Gastrocnemius medialis (tissue), 4 donors: ENCODE results near the gene CRKL.

Experiments
- POLR2A ChIP-seq, 2 donors: fragments of 450-650 bp; IDR thresholded peaks; one replicate each; pipeline ENCODE4 v1.6.1; 2017; ENCODE audit warnings: antibody characterized with exemption in 2 of 2, mild to moderate bottlenecking in 2 of 2, moderate library complexity in 2 of 2
- TF ChIP-seq, protein P1 (sequence below), 5 experiments: fragments of 450-650 bp in 3 of 5; fragments of 200-600 bp in 2 of 5; sonication (generic) in 2 of 5; IDR thresholded peaks in 4 of 5; conservative IDR thresholded peaks in 1 of 5; 1 replicate in 4 of 5; 2 replicates in 1 of 5; pipeline ENCODE4 v1.5.1; 2016 to 2019; ENCODE audit warnings: antibody characterized with exemption in 5 of 5, mild to moderate bottlenecking in 3 of 5, moderate library complexity in 3 of 5

DNA sequence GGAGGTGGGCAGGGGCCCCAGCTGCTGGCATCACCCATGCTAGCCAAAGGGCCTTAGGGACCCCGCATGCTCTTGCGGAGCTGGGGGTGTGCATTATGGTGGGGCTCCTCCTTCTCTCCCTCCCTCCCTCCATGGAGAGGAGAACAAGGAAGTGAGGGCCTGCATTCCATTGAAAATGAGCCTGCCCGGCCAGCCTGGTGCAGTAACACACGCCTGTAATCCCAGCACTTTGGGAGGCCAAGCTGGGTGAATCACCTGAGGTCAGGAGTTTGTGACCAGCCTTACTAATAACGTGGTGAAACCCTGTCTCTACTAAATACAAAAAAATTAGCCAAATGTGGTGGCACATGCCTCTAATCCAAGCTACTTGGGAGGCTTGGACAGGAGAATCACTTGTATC lies 36.0 kb upstream of the CRKL start:
- TF ChIP-seq, protein P1, sequence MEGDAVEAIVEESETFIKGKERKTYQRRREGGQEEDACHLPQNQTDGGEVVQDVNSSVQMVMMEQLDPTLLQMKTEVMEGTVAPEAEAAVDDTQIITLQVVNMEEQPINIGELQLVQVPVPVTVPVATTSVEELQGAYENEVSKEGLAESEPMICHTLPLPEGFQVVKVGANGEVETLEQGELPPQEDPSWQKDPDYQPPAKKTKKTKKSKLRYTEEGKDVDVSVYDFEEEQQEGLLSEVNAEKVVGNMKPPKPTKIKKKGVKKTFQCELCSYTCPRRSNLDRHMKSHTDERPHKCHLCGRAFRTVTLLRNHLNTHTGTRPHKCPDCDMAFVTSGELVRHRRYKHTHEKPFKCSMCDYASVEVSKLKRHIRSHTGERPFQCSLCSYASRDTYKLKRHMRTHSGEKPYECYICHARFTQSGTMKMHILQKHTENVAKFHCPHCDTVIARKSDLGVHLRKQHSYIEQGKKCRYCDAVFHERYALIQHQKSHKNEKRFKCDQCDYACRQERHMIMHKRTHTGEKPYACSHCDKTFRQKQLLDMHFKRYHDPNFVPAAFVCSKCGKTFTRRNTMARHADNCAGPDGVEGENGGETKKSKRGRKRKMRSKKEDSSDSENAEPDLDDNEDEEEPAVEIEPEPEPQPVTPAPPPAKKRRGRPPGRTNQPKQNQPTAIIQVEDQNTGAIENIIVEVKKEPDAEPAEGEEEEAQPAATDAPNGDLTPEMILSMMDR (IDR thresholded peaks at IDR 0.05 in 4 of 5, conservative IDR thresholded peaks at IDR 0.05 in 1 of 5) = no peak
- TF ChIP-seq POLR2A (IDR thresholded peaks at IDR 0.05) = no peak
